ENCODE measurements around the gene EXOC6B.
A peak's percentile ranks its signal among the peaks of the same experiment; 100 is the strongest.
"Not testable (repeated sequence)": the region's sequence is repeated elsewhere in the genome, so short reads cannot be mapped to it uniquely, and the experiment has no call there.

Gene EXOC6B

GRCh38 chr2:72665448-72665847, 160.4 kb downstream of the EXOC6B start:
- H3K27me3 ChIP-seq (ENCODE audit: control insufficient read depth in 3 of 3, insufficient read depth in 3 of 3, low read depth in 1 of 3, low read length in 3 of 3), result no peaks in the 10 kb centered on the region
- H2AFZ ChIP-seq (ENCODE audit: low read length), result no peak overlapping the region
- no peak overlapping the region for H2AK5ac ChIP-seq (ENCODE audit: low read depth, low read length)
- no peak overlapping the region for H3K4ac ChIP-seq (ENCODE audit: low read length)
- H3K23ac ChIP-seq (ENCODE audit: low read depth, low read length, poor library complexity), result no peak overlapping the region
- H2BK12ac ChIP-seq (ENCODE audit: low read length), result no peak overlapping the region
- H3K27ac ChIP-seq (replicated peaks; ENCODE audit: low read length), result no peak overlapping the region
- no peak overlapping the region for H2BK5ac ChIP-seq (ENCODE audit: low read length)
- no CpG with 5 or more reads among the region's 2 CpGs for WGBS, 2 donors (ENCODE audit: extremely low coverage in 2 of 2, insufficient read length in 2 of 2, insufficient replicate concordance in 1 of 2)
- DNase-seq (ENCODE audit: low spot score), result no peak
- H4K91ac ChIP-seq (ENCODE audit: low read depth, low read length, poor library complexity), result no peak overlapping the region
- peaks cover 4% of the 10 kb centered on the region for H3K79me1 ChIP-seq (ENCODE audit: low read depth, low read length)
- no peak overlapping the region for H2BK120ac ChIP-seq (ENCODE audit: low read depth, low read length)
- H3K4me1 ChIP-seq (ENCODE audit: control insufficient read depth in 2 of 2, insufficient read depth in 1 of 2, low read depth in 1 of 2, low read length in 2 of 2), result no peaks in the 10 kb centered on the region
- H3K14ac ChIP-seq (ENCODE audit: low read length), result no peak overlapping the region
- H3K9ac ChIP-seq (ENCODE audit: low read depth, low read length, poor library complexity), result no peak overlapping the region
- no peak overlapping the region for H2BK15ac ChIP-seq (ENCODE audit: low read length)
- no peak overlapping the region for H3K4me3 ChIP-seq (ENCODE audit: low read length in 2 of 2)
- no peaks in the 10 kb centered on the region for H3K36me3 ChIP-seq (replicated peaks in 1 of 2; ENCODE audit: control insufficient read depth in 2 of 2, insufficient read depth in 2 of 2, low read length in 2 of 2)
- H3K4me2 ChIP-seq (ENCODE audit: insufficient read depth, low read length, poor library complexity, severe bottlenecking), result no peak overlapping the region
- no peak overlapping the region for H3K18ac ChIP-seq (ENCODE audit: low read length)
- no peak overlapping the region for H4K8ac ChIP-seq (ENCODE audit: low read depth, low read length)
- H3K9me3 ChIP-seq (replicated peaks in 1 of 2; ENCODE audit: control insufficient read depth in 2 of 2, insufficient read depth in 1 of 2, low read depth in 1 of 2, low read length in 2 of 2), result peaks cover 5 to 14% of the 10 kb centered on the region in 2 donors

GRCh38 chr2:72661985-72662384, 163.8 kb downstream of the EXOC6B start:
- no peak overlapping the region for H2AK5ac ChIP-seq (ENCODE audit: low read depth, low read length)
- H3K14ac ChIP-seq (ENCODE audit: low read length), result no peak overlapping the region
- no peak overlapping the region for H3K23ac ChIP-seq (ENCODE audit: low read depth, low read length, poor library complexity)
- WGBS, 2 donors (ENCODE audit: extremely low coverage in 2 of 2, insufficient read length in 2 of 2, insufficient replicate concordance in 1 of 2), result no CpG with 5 or more reads among the region's 2 CpGs
- H4K8ac ChIP-seq (ENCODE audit: low read depth, low read length), result no peak overlapping the region
- no peak overlapping the region for H2BK5ac ChIP-seq (ENCODE audit: low read length)
- no peak overlapping the region for H2BK15ac ChIP-seq (ENCODE audit: low read length)
- H3K27me3 ChIP-seq (ENCODE audit: control insufficient read depth in 3 of 3, insufficient read depth in 3 of 3, low read depth in 1 of 3, low read length in 3 of 3), result no peaks in the 10 kb centered on the region
- no peak overlapping the region for H2AFZ ChIP-seq (ENCODE audit: low read length)
- peaks cover 5 to 6% of the 10 kb centered on the region in 2 donors for H3K9me3 ChIP-seq (replicated peaks in 1 of 2; ENCODE audit: control insufficient read depth in 2 of 2, insufficient read depth in 1 of 2, low read depth in 1 of 2, low read length in 2 of 2)
- H3K4me2 ChIP-seq (ENCODE audit: insufficient read depth, low read length, poor library complexity, severe bottlenecking), result no peak overlapping the region
- no peaks in the 10 kb centered on the region for H3K36me3 ChIP-seq (replicated peaks in 1 of 2; ENCODE audit: control insufficient read depth in 2 of 2, insufficient read depth in 2 of 2, low read length in 2 of 2)
- no peak overlapping the region for H3K18ac ChIP-seq (ENCODE audit: low read length)
- H2BK12ac ChIP-seq (ENCODE audit: low read length), result no peak overlapping the region
- no peak overlapping the region for H4K91ac ChIP-seq (ENCODE audit: low read depth, low read length, poor library complexity)
- no peak for DNase-seq (ENCODE audit: low spot score)
- no peak overlapping the region for H2BK120ac ChIP-seq (ENCODE audit: low read depth, low read length)
- H3K79me1 ChIP-seq (ENCODE audit: low read depth, low read length), result peaks cover 4% of the 10 kb centered on the region
- no peak overlapping the region for H3K27ac ChIP-seq (replicated peaks; ENCODE audit: low read length)
- H3K4me1 ChIP-seq (ENCODE audit: control insufficient read depth in 2 of 2, insufficient read depth in 1 of 2, low read depth in 1 of 2, low read length in 2 of 2), result no peaks in the 10 kb centered on the region
- H3K4me3 ChIP-seq (ENCODE audit: low read length in 2 of 2), result no peak overlapping the region
- no peak overlapping the region for H3K4ac ChIP-seq (ENCODE audit: low read length)
- H3K9ac ChIP-seq (ENCODE audit: low read depth, low read length, poor library complexity), result no peak overlapping the region

- no peak overlapping the region for H2BK120ac ChIP-seq (ENCODE audit: low read depth, low read length)
- H3K23ac ChIP-seq (ENCODE audit: low read depth, low read length, poor library complexity), result no peak overlapping the region
- H3K4me2 ChIP-seq (ENCODE audit: insufficient read depth, low read length, poor library complexity, severe bottlenecking), result no peak overlapping the region
- no peak overlapping the region for H2BK5ac ChIP-seq (ENCODE audit: low read length)
- no peak overlapping the region for H2AK5ac ChIP-seq (ENCODE audit: low read depth, low read length)
- peak overlapping the region; percentile 30 for H3K9ac ChIP-seq (ENCODE audit: low read depth, low read length, poor library complexity)
- no peaks in the 10 kb centered on the region for H3K36me3 ChIP-seq (replicated peaks in 1 of 2; ENCODE audit: control insufficient read depth in 2 of 2, insufficient read depth in 2 of 2, low read length in 2 of 2)
- H3K4me3 ChIP-seq (ENCODE audit: low read length in 2 of 2), result no peak overlapping the region
- H3K18ac ChIP-seq (ENCODE audit: low read length), result no peak overlapping the region
- H3K79me1 ChIP-seq (ENCODE audit: low read depth, low read length), result peaks cover 2% of the 10 kb centered on the region
- DNase-seq (ENCODE audit: low spot score), result no peak
- no peak overlapping the region for H4K91ac ChIP-seq (ENCODE audit: low read depth, low read length, poor library complexity)
- no peaks in the 10 kb centered on the region for H3K27me3 ChIP-seq (ENCODE audit: control insufficient read depth in 3 of 3, insufficient read depth in 3 of 3, low read depth in 1 of 3, low read length in 3 of 3)
- no peak overlapping the region for H3K14ac ChIP-seq (ENCODE audit: low read length)
- WGBS, 2 donors (ENCODE audit: extremely low coverage in 2 of 2, insufficient read length in 2 of 2, insufficient replicate concordance in 1 of 2), result no CpG with 5 or more reads among the region's 6 CpGs
- H2BK15ac ChIP-seq (ENCODE audit: low read length), result no peak overlapping the region
- no peak overlapping the region for H3K27ac ChIP-seq (replicated peaks; ENCODE audit: low read length)
- H3K4me1 ChIP-seq (ENCODE audit: control insufficient read depth in 2 of 2, insufficient read depth in 1 of 2, low read depth in 1 of 2, low read length in 2 of 2), result no peaks in the 10 kb centered on the region
- H2AFZ ChIP-seq (ENCODE audit: low read length), result no peak overlapping the region
- no peak overlapping the region for H4K8ac ChIP-seq (ENCODE audit: low read depth, low read length)
- H3K9me3 ChIP-seq (replicated peaks in 1 of 2; ENCODE audit: control insufficient read depth in 2 of 2, insufficient read depth in 1 of 2, low read depth in 1 of 2, low read length in 2 of 2), result no peaks in the 10 kb centered on the region
- H3K4ac ChIP-seq (ENCODE audit: low read length), result no peak overlapping the region
- no peak overlapping the region for H2BK12ac ChIP-seq (ENCODE audit: low read length)
These were observed 176.0 kb downstream of the EXOC6B start for GRCh38 chr2:72649810-72650209.

GRCh38 chr2:72641221-72641620, 184.6 kb downstream of the EXOC6B start:
- not testable (repeated sequence) for H3K9me3 ChIP-seq (replicated peaks in 1 of 2; ENCODE audit: control insufficient read depth in 2 of 2, insufficient read depth in 1 of 2, low read depth in 1 of 2, low read length in 2 of 2); H2AFZ ChIP-seq (ENCODE audit: low read length); H3K9ac ChIP-seq (ENCODE audit: low read depth, low read length, poor library complexity); H3K4ac ChIP-seq (ENCODE audit: low read length); H3K27me3 ChIP-seq (ENCODE audit: control insufficient read depth in 3 of 3, insufficient read depth in 3 of 3, low read depth in 1 of 3, low read length in 3 of 3); H2BK12ac ChIP-seq (ENCODE audit: low read length); H3K27ac ChIP-seq (replicated peaks; ENCODE audit: low read length); H3K4me3 ChIP-seq (ENCODE audit: low read length in 2 of 2); H3K14ac ChIP-seq (ENCODE audit: low read length); H3K18ac ChIP-seq (ENCODE audit: low read length); H3K4me1 ChIP-seq (ENCODE audit: control insufficient read depth in 2 of 2, insufficient read depth in 1 of 2, low read depth in 1 of 2, low read length in 2 of 2); H2BK15ac ChIP-seq (ENCODE audit: low read length); H3K23ac ChIP-seq (ENCODE audit: low read depth, low read length, poor library complexity); H4K8ac ChIP-seq (ENCODE audit: low read depth, low read length); H2BK120ac ChIP-seq (ENCODE audit: low read depth, low read length); H2AK5ac ChIP-seq (ENCODE audit: low read depth, low read length); H3K4me2 ChIP-seq (ENCODE audit: insufficient read depth, low read length, poor library complexity, severe bottlenecking); H3K36me3 ChIP-seq (replicated peaks in 1 of 2; ENCODE audit: control insufficient read depth in 2 of 2, insufficient read depth in 2 of 2, low read length in 2 of 2); H3K79me1 ChIP-seq (ENCODE audit: low read depth, low read length); DNase-seq (ENCODE audit: low spot score); H4K91ac ChIP-seq (ENCODE audit: low read depth, low read length, poor library complexity); H2BK5ac ChIP-seq (ENCODE audit: low read length)
- WGBS, 2 donors (ENCODE audit: extremely low coverage in 2 of 2, insufficient read length in 2 of 2, insufficient replicate concordance in 1 of 2), result no CpG with 5 or more reads among the region's 8 CpGs

Data from neuronal stem cell (in vitro differentiated cells).